HCT116 (cell line): ENCODE measurements around the gene CIROP. TPM values are rescaled to one million over a fixed set of nuclear protein-coding genes. Genes with fewer than 3 reads are reported as not detected.

Experiments
- ATAC-seq: fragments of 200-7000 bp; cut with Tn5 transposase; 2 replicates; pipeline ENCODE4 v1.9.1; 2020; ENCODE audit warnings: mild to moderate bottlenecking, moderate library complexity
- BruUV-seq: library from RNA; stranded (reverse); fragments of 400-500 nt; replicated peaks from 2 replicates; lab custom pipeline; 2021; lab: Mats Ljungman, UMichigan
- CTCF ChIA-PET: fragments of 300-600 bp; sonication (Branson Sonifier 250); formaldehyde crosslinking; loops from one replicate; lab custom pipeline; 2021; ENCODE audit warnings: antibody characterized with exemption; lab: Charles Lee
- POLR2A ChIA-PET: fragments of 300-600, 350-600 bp; sonication (Branson Sonifier 250); formaldehyde crosslinking; loops from one replicate; lab custom pipeline; 2021; ENCODE audit warnings: antibody characterized with exemption; lab: Charles Lee
- RAD21 ChIA-PET, 2 experiments: fragments of 300-600 bp; sonication (Branson Sonifier 250); formaldehyde crosslinking; loops; one replicate each; lab custom pipeline; 2023; ENCODE audit warnings: low total read pairs in 2 of 2; ENCODE audit not compliant: uncharacterized antibody in 2 of 2, unreplicated experiment in 2 of 2, low non-redundant PET in 1 of 2; lab: Charles Lee
- DNase-seq: peaks from one replicate; pipeline ENCODE4 v3.0.0-alpha.2; 2010; ENCODE audit warnings: low read depth, low spot score
- H2AFZ ChIP-seq: fragments of 200-600 bp; shearing (Covaris generic), sonication (generic); 2 replicates; pipeline ENCODE4 v1.6.1; 2017; ENCODE audit warnings: low read depth, mixed run types, mixed read lengths, antibody characterized with exemption, low read length; ENCODE audit not compliant: poor library complexity, severe bottlenecking
- H3K27ac ChIP-seq: 2 replicates; pipeline ENCODE4 v1.5.1; 2012; ENCODE audit warnings: low read depth, low read length
- H3K27me3 ChIP-seq: fragments of 200-600 bp; sonication (generic); 2 replicates; pipeline ENCODE4 v1.6.1; 2016; ENCODE audit warnings: mixed run types, low read length, mixed read lengths; ENCODE audit not compliant: insufficient read depth
- H3K36me3 ChIP-seq, 2 experiments: fragments of 200-500 bp in 1 of 2; fragments of 200-600 bp in 1 of 2; sonication (Bioruptor generic) in 1 of 2; sonication (generic) in 1 of 2; 2 replicates each; pipeline versions ENCODE4 v1.5.1 to v1.6.1; 2014 to 2016; ENCODE audit warnings: low read length in 2 of 2, inconsistent platforms in 1 of 2, mixed read lengths in 1 of 2, mixed run types in 1 of 2; ENCODE audit not compliant: insufficient read depth in 2 of 2, control insufficient read depth in 1 of 2
- H3K4me1 ChIP-seq, 2 experiments: fragments of 200-600 bp in 1 of 2; sonication (generic) in 1 of 2; 2 replicates each; pipeline versions ENCODE4 v1.5.1 to v1.6.1; 2012 to 2017; ENCODE audit warnings: low read length in 2 of 2, inconsistent platforms in 1 of 2, mild to moderate bottlenecking in 1 of 2, mixed read lengths in 1 of 2, mixed run types in 1 of 2, moderate library complexity in 1 of 2; ENCODE audit not compliant: insufficient read depth in 2 of 2, control insufficient read depth in 1 of 2
- H3K4me2 ChIP-seq: fragments of 200-600 bp; sonication (generic); 2 replicates; pipeline ENCODE4 v1.6.1; 2017; ENCODE audit warnings: mixed run types, low read length, mixed read lengths
- H3K4me3 ChIP-seq, 2 experiments: fragments of 200-600 bp in 1 of 2; sonication (generic) in 1 of 2; replicated peaks in 1 of 2; 2 replicates each; pipeline ENCODE4 v1.5.1; 2011 to 2016; ENCODE audit warnings: low read length in 2 of 2, control low read depth in 1 of 2, low read depth in 1 of 2, mild to moderate bottlenecking in 1 of 2, mixed read lengths in 1 of 2, mixed run types in 1 of 2
- H3K79me2 ChIP-seq: fragments of 200-600 bp; sonication (generic); 2 replicates; pipeline ENCODE4 v1.6.1; 2017; ENCODE audit warnings: mild to moderate bottlenecking, mixed run types, low read length, moderate library complexity, mixed read lengths; ENCODE audit not compliant: insufficient read depth
- H3K9ac ChIP-seq: fragments of 200-600 bp; sonication (generic); 2 replicates; pipeline ENCODE4 v1.6.1; 2016; ENCODE audit warnings: low read length, mixed read lengths
- H3K9me2 ChIP-seq: fragments of 200-600 bp; sonication (generic), shearing (Covaris generic); 2 replicates; pipeline ENCODE4 v1.6.1; 2017; ENCODE audit warnings: mixed run types, mild to moderate bottlenecking, moderate library complexity; ENCODE audit not compliant: insufficient read depth
- H3K9me3 ChIP-seq, 2 experiments: fragments of 200-500 bp in 1 of 2; fragments of 200-600 bp in 1 of 2; sonication (Bioruptor generic) in 1 of 2; sonication (generic) in 1 of 2; 2 replicates each; pipeline ENCODE4 v1.6.1; 2014 to 2017; ENCODE audit warnings: low read length in 2 of 2, mixed read lengths in 2 of 2, inconsistent platforms in 1 of 2, low read depth in 1 of 2, mild to moderate bottlenecking in 1 of 2, mixed run types in 1 of 2, moderate library complexity in 1 of 2; ENCODE audit not compliant: control insufficient read depth in 1 of 2, insufficient read depth in 1 of 2
- H4K20me1 ChIP-seq: fragments of 200-600 bp; sonication (generic), shearing (Covaris generic); 2 replicates; pipeline ENCODE4 v1.6.1; 2017; ENCODE audit warnings: mixed run types, mild to moderate bottlenecking, moderate library complexity; ENCODE audit not compliant: insufficient read depth
- CEBPB ChIP-seq: IDR thresholded peaks from 2 replicates; pipeline ENCODE4 v1.6.1; 2012; ENCODE audit warnings: low read depth
- CTCF ChIP-seq, 3 experiments: fragments of 200-600 bp in 1 of 3; sonication (generic) in 1 of 3; IDR thresholded peaks in 2 of 3; conservative IDR thresholded peaks in 1 of 3; 2 replicates each; pipeline ENCODE4 v1.5.1; 2012 to 2017; ENCODE audit warnings: low read depth in 2 of 3, low read length in 2 of 3, antibody characterized with exemption in 1 of 3, borderline replicate concordance in 1 of 3, control low read depth in 1 of 3, mild to moderate bottlenecking in 1 of 3, mixed read lengths in 1 of 3, mixed run types in 1 of 3, moderate library complexity in 1 of 3; ENCODE audit not compliant: insufficient read depth in 1 of 3
- EGR1 ChIP-seq: IDR thresholded peaks from 2 replicates; pipeline ENCODE4 v1.6.1; 2012; ENCODE audit warnings: low read depth
- RAD21 ChIP-seq: IDR thresholded peaks from 2 replicates; pipeline ENCODE4 v1.6.1; 2012; ENCODE audit warnings: low read depth, mild to moderate bottlenecking
- intact Hi-C: fragments of 100-400 bp; cut with micrococcal nuclease; formaldehyde crosslinking; loops from 2 replicates; pipeline ENCODE4 v1.10.0; 2022
- total RNA-seq: library from RNA; stranded (reverse); gene quantifications from one replicate; pipeline ENCODE4 v1.2.1, GENCODE V29; 2021; ENCODE audit not compliant: unreplicated experiment

The CIROP gene
- total RNA-seq, 1 experiment from 2014 or later: not detected

GRCh38 chr14:23077962-23078361 is 26.8 kb downstream of the CIROP start (continued):
- TF ChIP-seq CTCF (IDR thresholded peaks at IDR 0.05 in 2 of 3, conservative IDR thresholded peaks at IDR 0.05 in 1 of 3; ENCODE audit: borderline replicate concordance in 1 of 3, insufficient read depth in 1 of 3, low read depth in 2 of 3, low read length in 2 of 3): no peak

GRCh38 chr14:23076785-23077408 is 27.9 kb downstream of the CIROP start:
- Histone ChIP-seq H3K9ac (no peak overlapping the region), H3K4me3 (no peak overlapping the region), H2AFZ (no peak overlapping the region), H3K27ac (no peak overlapping the region; the same call in 1 of the 2 replicates), H3K36me3 (peaks cover 63 to 66% of the 10 kb centered on the region in 2 experiments), H3K79me2 (peaks cover 21% of the 10 kb centered on the region; the same call in 1 of the 2 replicates), H3K4me1 (peaks cover 21 to 54% of the 10 kb centered on the region in 2 experiments), H3K4me2 (no peak overlapping the region), H3K27me3 (no peaks in the 10 kb centered on the region), H3K9me2 (no peaks in the 10 kb centered on the region), H3K9me3 (no peaks in the 10 kb centered on the region), H4K20me1 (no peaks in the 10 kb centered on the region)
- DNase-seq (no peak), ATAC-seq (peak; percentile 49)
- intact Hi-C loops: loop anchor here (1.0 kb wide), 1 partner anchor 110 kb away; no protein-coding TSS in a partner anchor
- ChIA-PET CTCF (interaction anchor here (0.5 to 3.6 kb wide), 13 partner anchors 8 to 303 kb away, joined by 3 to 51 read pairs (median 5); partner anchors contain the start of genes ACIN1 and C14orf119), POLR2A (interaction anchor here (2.9 kb wide), 1 partner anchor 18 kb away, joined by 19 read pairs; the partner anchor contains the start of genes ACIN1 and C14orf119), RAD21 (interaction anchor here in 1 of 2 experiments (1.1 kb wide), 1 partner anchor 44 kb away, joined by 3 read pairs; no protein-coding TSS in a partner anchor)
- TF ChIP-seq CTCF (IDR thresholded peaks at IDR 0.05 in 2 of 3, conservative IDR thresholded peaks at IDR 0.05 in 1 of 3; ENCODE audit: borderline replicate concordance in 1 of 3, insufficient read depth in 1 of 3, low read depth in 2 of 3, low read length in 2 of 3) (peak; percentile 45 to 79 (median 62); a peak in 5 of 6 replicates), CEBPB (no peak), EGR1 (no peak), RAD21 (peak; percentile 53)
- BruUV-seq: no TSS peak
